Chondrocyte (in vitro differentiated cells): ENCODE measurements around the gene ZNF618. TPM values are rescaled to one million over a fixed set of nuclear protein-coding genes. Genes with fewer than 3 reads are reported as not detected.

ENCODE experiments used
- DNase-seq: peaks from one replicate; pipeline ENCODE4 v3.0.0; 2021; ENCODE audit warnings: mixed read lengths, low spot score
- H3K27ac Mint-ChIP-seq: one replicate; pipeline ENCODE4 v1.8.0; 2021; ENCODE audit warnings: mild to moderate bottlenecking, moderate library complexity, mixed read lengths; ENCODE audit not compliant: unreplicated experiment
- H3K27me3 Mint-ChIP-seq: 2 replicates; pipeline ENCODE4 v1.8.0; 2021; ENCODE audit warnings: low read depth, mixed read lengths
- H3K36me3 Mint-ChIP-seq: 2 replicates; pipeline ENCODE4 v1.8.0; 2021; ENCODE audit warnings: low read depth, mixed read lengths
- H3K4me1 Mint-ChIP-seq: 2 replicates; pipeline ENCODE4 v1.8.0; 2021; ENCODE audit warnings: low read depth, mild to moderate bottlenecking, mixed read lengths
- H3K4me3 Mint-ChIP-seq: one replicate; pipeline ENCODE4 v1.8.0; 2021; ENCODE audit warnings: mild to moderate bottlenecking, moderate library complexity, mixed read lengths; ENCODE audit not compliant: unreplicated experiment
- H3K9me3 Mint-ChIP-seq: 2 replicates; pipeline ENCODE4 v1.8.0; 2021; ENCODE audit warnings: low read depth, mixed read lengths
- CTCF ChIP-seq: fragments of 200-600 bp; sonication (generic); IDR thresholded peaks from 2 replicates; pipeline ENCODE4 v1.5.0; 2021; ENCODE audit warnings: antibody characterized with exemption, mild to moderate bottlenecking, moderate library complexity
- total RNA-seq: library from RNA; stranded (reverse); gene quantifications from 3 replicates; pipeline ENCODE4 v1.2.1, GENCODE V29; 2021

Gene ZNF618
- total RNA-seq, 1 donor from 2014 or later, result 25.5 TPM

GRCh38 chr9:113964495-113965170, 88.5 kb downstream of the ZNF618 start:
- Mint-ChIP-seq H3K27ac (no peak overlapping the region), H3K9me3 (peaks cover 3% of the 10 kb centered on the region), H3K4me1 (peaks cover 6% of the 10 kb centered on the region), H3K36me3 (peaks cover 12% of the 10 kb centered on the region), H3K27me3 (no peaks in the 10 kb centered on the region), H3K4me3 (no peak overlapping the region)
- TF ChIP-seq CTCF, result no peak
- no peak for DNase-seq

- TF ChIP-seq CTCF, result no peak
- Mint-ChIP-seq H3K27me3 (no peaks in the 10 kb centered on the region), H3K4me3 (no peak overlapping the region), H3K27ac (no peak overlapping the region), H3K36me3 (peaks cover 17% of the 10 kb centered on the region), H3K4me1 (peaks cover 6% of the 10 kb centered on the region), H3K9me3 (peaks cover 3% of the 10 kb centered on the region)
- no peak for DNase-seq
Observed at GRCh38 chr9:113966394-113966793, 90.3 kb downstream of the ZNF618 start.

GRCh38 chr9:113967380-113967779, 91.3 kb downstream of the ZNF618 start:
- no peak for TF ChIP-seq CTCF
- H3K27me3 Mint-ChIP-seq, result no peaks in the 10 kb centered on the region
- peaks cover 6% of the 10 kb centered on the region for H3K4me1 Mint-ChIP-seq
- no peak overlapping the region for H3K27ac Mint-ChIP-seq
- no peak for DNase-seq
- peaks cover 3% of the 10 kb centered on the region for H3K9me3 Mint-ChIP-seq
- H3K36me3 Mint-ChIP-seq, result peaks cover 17% of the 10 kb centered on the region
- H3K4me3 Mint-ChIP-seq, result no peak overlapping the region

GRCh38 chr9:113969343-113969742, 93.2 kb downstream of the ZNF618 start:
- peaks cover 25% of the 10 kb centered on the region for H3K4me1 Mint-ChIP-seq
- DNase-seq, result no peak
- H3K4me3 Mint-ChIP-seq, result no peak overlapping the region
- peaks cover 3% of the 10 kb centered on the region for H3K9me3 Mint-ChIP-seq
- H3K36me3 Mint-ChIP-seq, result peaks cover 16% of the 10 kb centered on the region
- TF ChIP-seq CTCF, result no peak
- H3K27me3 Mint-ChIP-seq, result no peaks in the 10 kb centered on the region
- H3K27ac Mint-ChIP-seq, result no peak overlapping the region

- peak overlapping the region; percentile 32 for H3K27ac Mint-ChIP-seq
- H3K4me3 Mint-ChIP-seq, result no peak overlapping the region
- peaks cover 20% of the 10 kb centered on the region for H3K4me1 Mint-ChIP-seq
- peaks cover 3% of the 10 kb centered on the region for H3K9me3 Mint-ChIP-seq
- no peak for DNase-seq
- H3K27me3 Mint-ChIP-seq, result no peaks in the 10 kb centered on the region
- H3K36me3 Mint-ChIP-seq, result peaks cover 10% of the 10 kb centered on the region
- no peak for TF ChIP-seq CTCF
Observed at GRCh38 chr9:113973226-113973625, 97.1 kb downstream of the ZNF618 start.
